GM19463 (cell line): ENCODE data around the gene BAZ1B.
"Not testable (repeated sequence)": the region's sequence is repeated elsewhere in the genome, so short reads cannot be mapped to it uniquely, and the experiment has no call there.

Source experiments
- ATAC-seq: cut with Tn5 transposase; IDR thresholded peaks from one replicate; pipeline ENCODE4 v1.9.1; 2021; ENCODE audit warnings: mild to moderate bottlenecking, moderate library complexity; ENCODE audit not compliant: unreplicated experiment

BAZ1B gene

GRCh38 chr7:73522105-73522872, at the start of gene BAZ1B:
Gene BAZ1B, minus strand, starts transcription at chr7:73522293. Its CDS starts 360 bp downstream, at chr7:73521933.
- peak; percentile 82 for ATAC-seq

- ATAC-seq: no peak
These were observed 48.9 kb upstream of the BAZ1B start for GRCh38 chr7:73570977-73571376.

- no peak for ATAC-seq
These were observed 48.4 kb upstream of the BAZ1B start for GRCh38 chr7:73570521-73570920.

GRCh38 chr7:73569042-73569608, 47.0 kb upstream of the BAZ1B start:
- no peak for ATAC-seq

GRCh38 chr7:73567846-73568685, 46.0 kb upstream of the BAZ1B start:
- no peak for ATAC-seq

- ATAC-seq: no peak
These were observed 45.0 kb upstream of the BAZ1B start for GRCh38 chr7:73567140-73567539.

GRCh38 chr7:73566431-73566830, 44.3 kb upstream of the BAZ1B start:
- not testable (repeated sequence) for ATAC-seq

- ATAC-seq: no peak
These were observed 43.7 kb upstream of the BAZ1B start for GRCh38 chr7:73565675-73566340.

GRCh38 chr7:73560109-73560835, 38.2 kb upstream of the BAZ1B start:
- no peak for ATAC-seq

GRCh38 chr7:73557397-73558257, 35.5 kb upstream of the BAZ1B start, which contains the start of gene BCL7B:
Gene BCL7B, minus strand, starts transcription at chr7:73557690. Its CDS starts 112 bp downstream, at chr7:73557578.
- peak; percentile 30 for ATAC-seq

GRCh38 chr7:73557108-73557396, 35.0 kb upstream of the BAZ1B start:
- peak; percentile 90 for ATAC-seq

GRCh38 chr7:73556208-73557107, 34.4 kb upstream of the BAZ1B start:
- ATAC-seq: no peak

GRCh38 chr7:73555411-73555982, 33.4 kb upstream of the BAZ1B start:
- no peak for ATAC-seq

- ATAC-seq: not testable (repeated sequence)
These were observed 28.0 kb upstream of the BAZ1B start for GRCh38 chr7:73550093-73550492.

- ATAC-seq: no peak
These were observed 27.1 kb upstream of the BAZ1B start for GRCh38 chr7:73549176-73549575.

GRCh38 chr7:73547841-73548240, 25.7 kb upstream of the BAZ1B start:
- ATAC-seq: no peak

- no peak for ATAC-seq
These were observed 22.6 kb upstream of the BAZ1B start for GRCh38 chr7:73544678-73545077.

- ATAC-seq: no peak
These were observed 19.6 kb upstream of the BAZ1B start for GRCh38 chr7:73541722-73542121.
